Endothelial cell of umbilical vein (primary cell): Measurements from ENCODE around the gene KRT34. TPM values are rescaled to one million over a fixed set of nuclear protein-coding genes. Genes with fewer than 3 reads are reported as not detected.

Experiments used
- BruUV-seq: library from RNA; stranded (reverse); fragments of 400-500 nt; replicated peaks from 2 replicates; lab custom pipeline; 2021; lab: Mats Ljungman, UMichigan
- CTCF ChIA-PET: fragments of 300-600, 350-600 bp; sonication (Branson Sonifier 250); formaldehyde crosslinking; loops from one replicate; lab custom pipeline; 2021; ENCODE audit warnings: antibody characterized with exemption, inconsistent platforms; lab: Charles Lee
- POLR2A ChIA-PET: fragments of 300-600, 350-600 bp; sonication (Branson Sonifier 250); formaldehyde crosslinking; loops from one replicate; lab custom pipeline; 2021; ENCODE audit warnings: antibody characterized with exemption, inconsistent platforms; lab: Charles Lee
- DNase-seq: peaks from one replicate; pipeline ENCODE4 v3.0.0-alpha.2; 2011; ENCODE audit warnings: low read depth, low spot score
- FAIRE-seq: peaks from 2 replicates; lab custom pipeline; 2011; peaks lifted over from hg19 to GRCh38; lab: Jason Lieb, UNC
- H2AFZ ChIP-seq: 2 replicates; pipeline ENCODE4 v1.6.0; 2012; ENCODE audit warnings: low read depth, low read length, control low read depth, inconsistent platforms
- H3K27ac ChIP-seq: 2 replicates; pipeline ENCODE4 v1.5.1; 2011; ENCODE audit warnings: low read depth, mild to moderate bottlenecking, control low read depth, low read length, moderate library complexity; ENCODE audit not compliant: insufficient read depth
- H3K27me3 ChIP-seq, 2 experiments: 2 replicates each; pipeline versions ENCODE4 v1.6.0 to v1.6.1; 2011; ENCODE audit warnings: low read length in 2 of 2, mixed read lengths in 1 of 2; ENCODE audit not compliant: control insufficient read depth in 2 of 2, insufficient read depth in 2 of 2
- H3K36me3 ChIP-seq, 2 experiments: 2 replicates in 1 of 2; 3 replicates in 1 of 2; pipeline ENCODE4 v1.5.1; 2011; ENCODE audit warnings: low read length in 2 of 2, mild to moderate bottlenecking in 1 of 2, moderate library complexity in 1 of 2; ENCODE audit not compliant: control insufficient read depth in 2 of 2, insufficient read depth in 2 of 2; ENCODE audit errors: extremely low read depth in 1 of 2
- H3K4me1 ChIP-seq: 3 replicates; pipeline ENCODE4 v1.5.1; 2011; ENCODE audit warnings: mild to moderate bottlenecking, low read length; ENCODE audit not compliant: control insufficient read depth, insufficient read depth; ENCODE audit errors: extremely low read depth
- H3K4me2 ChIP-seq: 2 replicates; pipeline ENCODE4 v1.6.1; 2011; ENCODE audit warnings: low read length, control low read depth, mixed read lengths; ENCODE audit not compliant: insufficient read depth
- H3K4me3 ChIP-seq, 3 experiments: fragments of 200-600 bp in 1 of 3; sonication (generic), shearing (Covaris generic) in 1 of 3; replicated peaks in 1 of 3; 2 replicates each; pipeline ENCODE4 v1.5.1; 2011 to 2016; ENCODE audit warnings: control low read depth in 3 of 3, low read length in 3 of 3, mild to moderate bottlenecking in 2 of 3, inconsistent platforms in 1 of 3, low read depth in 1 of 3, moderate library complexity in 1 of 3; ENCODE audit not compliant: insufficient read depth in 1 of 3
- H3K79me2 ChIP-seq: 2 replicates; pipeline ENCODE4 v1.6.0; 2012; ENCODE audit warnings: low read length, inconsistent platforms; ENCODE audit not compliant: control insufficient read depth, insufficient read depth
- H3K9ac ChIP-seq: replicated peaks from 2 replicates; pipeline ENCODE3; 2011; ENCODE audit warnings: low read length, control low read depth; ENCODE audit not compliant: insufficient read depth; ENCODE audit errors: extremely low read depth
- H3K9me1 ChIP-seq: replicated peaks from 3 replicates; pipeline ENCODE4 v1.6.0; 2011; ENCODE audit warnings: mild to moderate bottlenecking, low read length; ENCODE audit not compliant: control insufficient read depth, insufficient read depth; ENCODE audit errors: extremely low read depth
- H3K9me3 ChIP-seq: replicated peaks from 2 replicates; pipeline ENCODE4 v1.5.1; 2012; ENCODE audit warnings: low read length, inconsistent platforms; ENCODE audit not compliant: control insufficient read depth, insufficient read depth
- H4K20me1 ChIP-seq: replicated peaks from 2 replicates; pipeline ENCODE3; 2011; ENCODE audit warnings: mild to moderate bottlenecking, low read length; ENCODE audit not compliant: control insufficient read depth, insufficient read depth; ENCODE audit errors: extremely low read depth
- EZH2 ChIP-seq: IDR thresholded peaks from 2 replicates; pipeline ENCODE4 v1.6.1; 2012; ENCODE audit warnings: borderline replicate concordance, low read depth, mild to moderate bottlenecking, moderate library complexity, low read length, inconsistent platforms; ENCODE audit not compliant: severe bottlenecking
- FOS ChIP-seq: IDR thresholded peaks from 2 replicates; pipeline ENCODE4 v1.6.1; 2011; ENCODE audit warnings: mild to moderate bottlenecking, low read length, moderate library complexity, borderline replicate concordance; ENCODE audit not compliant: insufficient read depth
- JUN ChIP-seq: IDR thresholded peaks from 2 replicates; pipeline ENCODE4 v1.6.1; 2011; ENCODE audit warnings: borderline replicate concordance, low read depth; ENCODE audit not compliant: insufficient read length, insufficient read depth
- MYC ChIP-seq: IDR thresholded peaks from one replicate; pipeline ENCODE4 v1.6.1; 2011; ENCODE audit warnings: mild to moderate bottlenecking, low read depth, low read length
- POLR2A ChIP-seq: IDR thresholded peaks from 2 replicates; pipeline ENCODE4 v1.6.1; 2012; ENCODE audit warnings: low read depth, mild to moderate bottlenecking, control low read depth, low read length
- POLR2AphosphoS5 ChIP-seq: IDR thresholded peaks from 2 replicates; pipeline ENCODE4 v1.6.1; 2012; ENCODE audit warnings: low read depth, mild to moderate bottlenecking, control low read depth, low read length, moderate library complexity; ENCODE audit not compliant: insufficient read depth
- dilution Hi-C: fragments of 300-500 bp; cut with MboI; formaldehyde crosslinking; loops from one replicate; pipeline ENCODE4 v1.15.0; 2019; ENCODE audit warnings: low sequenced_read_pairs; ENCODE audit not compliant: extremely low pct_ligation_motif_present
- intact Hi-C: fragments of 100-400 bp; cut with micrococcal nuclease; formaldehyde crosslinking; loops from one replicate; pipeline ENCODE4 v1.10.0; 2022
- polyA plus RNA-seq, 4 experiments: library from polyadenylated mRNA; depleted of rRNA in 3 of 4; stranded (reverse) in 3 of 4; unstranded in 1 of 4; fragments of >200 nt; gene quantifications; 2 replicates each; pipeline versions ENCODE4 v1.2.1 to v1.2.3, GENCODE V29; 2011 to 2012; ENCODE audit warnings: missing spikeins in 1 of 4
- total RNA-seq: library from RNA; stranded (reverse); gene quantifications from 2 replicates; pipeline ENCODE4 v1.2.3, GENCODE V29; 2021
- TF ChIP-seq, protein P1 (sequence below): IDR thresholded peaks from 2 replicates; pipeline ENCODE4 v1.6.1; 2011; ENCODE audit not compliant: insufficient read depth, insufficient read length
- TF ChIP-seq, protein P2 (sequence below), 2 donors: IDR thresholded peaks; 1 replicate in 1 of 2; 2 replicates in 1 of 2; pipeline ENCODE4 v1.5.1; 2011; ENCODE audit warnings: low read length in 2 of 2, mild to moderate bottlenecking in 2 of 2, moderate library complexity in 2 of 2, control low read depth in 1 of 2, inconsistent platforms in 1 of 2, low read depth in 1 of 2; ENCODE audit not compliant: insufficient read depth in 1 of 2; ENCODE audit errors: extremely low read depth in 1 of 2

KRT34 gene
- total and polyA plus RNA-seq, 2 donors (not counting 3 experiments of a cell fraction or from before 2014, with no cell fraction given), result not detected

DNA sequence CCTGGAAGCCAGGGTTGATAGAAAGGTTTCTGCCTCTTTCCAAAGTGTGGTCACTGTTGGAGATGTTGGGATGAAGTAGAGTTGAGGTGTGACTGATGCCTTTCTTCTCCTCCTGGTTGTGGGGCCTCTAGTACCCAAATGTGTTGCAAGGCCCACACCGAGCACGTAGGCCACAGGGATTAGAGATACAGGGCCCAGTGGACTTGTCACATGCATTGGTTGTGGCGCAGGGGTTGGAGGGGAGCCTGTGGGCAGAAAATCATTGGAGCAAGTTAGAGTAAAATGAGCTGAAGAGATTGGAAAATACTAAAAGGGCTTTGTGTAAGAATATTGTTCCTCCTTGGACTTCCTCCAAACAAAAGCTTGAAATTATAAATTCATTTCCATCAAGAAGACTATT, 36.1 kb downstream of the KRT34 start:
- FAIRE-seq, result no peak
- no TSS peak for BruUV-seq
- ChIA-PET CTCF (no interaction called here), POLR2A (no interaction called here)
- Histone ChIP-seq H4K20me1 (no peaks in the 10 kb centered on the region), H3K79me2 (no peaks in the 10 kb centered on the region), H3K36me3 (no peaks in the 10 kb centered on the region), H3K4me1 (no peaks in the 10 kb centered on the region), H3K9me1 (no peaks in the 10 kb centered on the region), H3K4me3 (no peak overlapping the region), H3K4me2 (no peak overlapping the region), H3K9me3 (no peaks in the 10 kb centered on the region), H2AFZ (no peak overlapping the region), H3K9ac (no peak overlapping the region), H3K27me3 (no peaks in the 10 kb centered on the region), H3K27ac (no peak overlapping the region)
- dilution Hi-C loops, result no loop called here
- intact Hi-C loops, result no loop called here
- DNase-seq, result no peak
- TF ChIP-seq POLR2A, result no peak
- no peak for TF ChIP-seq MYC
- TF ChIP-seq, protein P1, sequence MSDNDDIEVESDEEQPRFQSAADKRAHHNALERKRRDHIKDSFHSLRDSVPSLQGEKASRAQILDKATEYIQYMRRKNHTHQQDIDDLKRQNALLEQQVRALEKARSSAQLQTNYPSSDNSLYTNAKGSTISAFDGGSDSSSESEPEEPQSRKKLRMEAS, result no peak
- no peak for TF ChIP-seq POLR2AphosphoS5
- no peak for TF ChIP-seq FOS
- TF ChIP-seq, protein P2, sequence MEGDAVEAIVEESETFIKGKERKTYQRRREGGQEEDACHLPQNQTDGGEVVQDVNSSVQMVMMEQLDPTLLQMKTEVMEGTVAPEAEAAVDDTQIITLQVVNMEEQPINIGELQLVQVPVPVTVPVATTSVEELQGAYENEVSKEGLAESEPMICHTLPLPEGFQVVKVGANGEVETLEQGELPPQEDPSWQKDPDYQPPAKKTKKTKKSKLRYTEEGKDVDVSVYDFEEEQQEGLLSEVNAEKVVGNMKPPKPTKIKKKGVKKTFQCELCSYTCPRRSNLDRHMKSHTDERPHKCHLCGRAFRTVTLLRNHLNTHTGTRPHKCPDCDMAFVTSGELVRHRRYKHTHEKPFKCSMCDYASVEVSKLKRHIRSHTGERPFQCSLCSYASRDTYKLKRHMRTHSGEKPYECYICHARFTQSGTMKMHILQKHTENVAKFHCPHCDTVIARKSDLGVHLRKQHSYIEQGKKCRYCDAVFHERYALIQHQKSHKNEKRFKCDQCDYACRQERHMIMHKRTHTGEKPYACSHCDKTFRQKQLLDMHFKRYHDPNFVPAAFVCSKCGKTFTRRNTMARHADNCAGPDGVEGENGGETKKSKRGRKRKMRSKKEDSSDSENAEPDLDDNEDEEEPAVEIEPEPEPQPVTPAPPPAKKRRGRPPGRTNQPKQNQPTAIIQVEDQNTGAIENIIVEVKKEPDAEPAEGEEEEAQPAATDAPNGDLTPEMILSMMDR (IDR thresholded peaks at IDR 0.05; ENCODE audit: extremely low read depth in 1 of 2, insufficient read depth in 1 of 2, low read depth in 1 of 2, low read length in 2 of 2), result no peak
- no peak for TF ChIP-seq EZH2
- TF ChIP-seq JUN, result no peak
